ENCODE measurements around the gene MRGPRD. TPM values are rescaled to one million over a fixed set of nuclear protein-coding genes. Genes with fewer than 3 reads are reported as not detected.

The MRGPRD gene
- not detected in 2 replicates for total RNA-seq

DNA sequence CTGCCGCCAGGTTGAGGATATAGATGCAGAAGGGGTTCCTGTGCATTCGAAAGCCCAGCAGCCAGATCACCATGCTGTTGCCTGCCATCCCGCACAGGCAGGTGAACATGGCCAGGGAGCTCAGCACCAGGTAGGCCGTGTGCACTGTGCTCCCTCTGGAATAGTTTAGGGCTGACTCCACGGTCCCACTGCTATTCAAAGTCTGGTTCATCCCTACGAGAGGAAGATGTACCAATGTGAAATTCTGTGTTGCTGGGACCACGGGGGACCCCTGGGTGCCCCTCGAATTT, at the start of gene MRGPRD:
TSS of gene MRGPRD (minus strand) at position 211 of the 290 bp plus-strand sequence. CDS start at position 211, 0 bp downstream.

DNA sequence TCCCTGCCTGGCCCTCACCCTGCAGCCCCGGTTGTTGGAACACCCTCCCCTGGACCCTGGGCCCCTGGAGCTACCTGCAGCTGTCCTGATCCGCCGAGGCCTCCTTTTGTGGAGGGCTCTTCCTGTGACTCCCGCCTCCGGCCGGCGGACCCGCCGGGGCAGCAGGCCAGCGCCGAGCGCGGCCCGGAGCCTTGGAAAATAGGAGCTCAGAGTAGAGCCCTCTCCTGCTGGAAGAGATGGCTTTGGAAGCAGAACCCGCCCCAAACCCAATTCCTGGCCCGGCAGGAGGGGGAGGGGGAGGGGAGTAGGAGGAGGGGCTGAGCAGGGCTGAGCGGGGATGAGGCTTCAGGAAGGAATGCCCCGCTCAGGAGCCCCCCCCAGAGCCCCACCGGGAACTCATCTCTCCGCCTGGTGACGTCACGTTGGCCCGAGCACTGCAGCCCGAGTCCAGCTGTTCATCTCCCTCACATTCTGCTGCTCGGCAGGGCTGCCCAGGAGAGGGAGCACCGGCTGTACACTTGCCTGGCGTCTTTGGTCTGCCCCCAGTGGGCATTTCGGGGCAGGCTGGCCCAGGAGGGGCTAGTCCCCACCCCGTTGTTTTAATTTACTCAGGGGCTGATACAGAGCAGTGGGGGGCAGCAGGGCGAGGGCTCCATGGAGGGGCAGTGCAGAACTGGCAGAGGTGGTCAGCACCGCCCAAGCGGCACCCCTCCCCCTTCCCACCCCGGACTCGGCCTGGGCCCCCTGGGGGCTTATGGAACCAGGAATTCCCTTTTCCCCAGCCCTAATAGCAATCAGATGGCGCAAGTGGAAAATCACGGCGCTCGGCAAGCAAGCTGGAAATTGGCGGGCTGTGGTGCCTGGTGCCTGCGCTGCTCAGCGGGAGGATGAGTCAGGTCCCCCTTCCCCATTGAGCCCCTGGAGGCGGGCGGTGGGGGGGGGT, 32.5 kb upstream of the MRGPRD start, which contains the start of gene MRGPRF:
TSS of gene MRGPRF (minus strand) at position 238 of the 943 bp plus-strand sequence. CDS start 3,345 bp downstream, outside the sequence.

Other genes with a start within 250 kb of the MRGPRD start
- not detected in 2 replicates for gene TESMIN, start 229.5 kb downstream of the MRGPRD start, total RNA-seq
- gene CPT1A, start 139.1 kb downstream of the MRGPRD start, total RNA-seq = 18.1 and 32.5 TPM in 2 replicates
- 45.9 and 47.3 TPM in 2 replicates for gene MRPL21, start 77.2 kb downstream of the MRGPRD start, total RNA-seq
- gene IGHMBP2, start 77.1 kb downstream of the MRGPRD start, total RNA-seq = 6.5 TPM in 2 replicates
- gene MRGPRF, start 32.3 kb upstream of the MRGPRD start, total RNA-seq = 4.9 and 9.4 TPM in 2 replicates
- gene TPCN2, start 67.9 kb upstream of the MRGPRD start, total RNA-seq = 5.4 and 6.0 TPM in 2 replicates
- gene SMIM38, start 174.9 kb upstream of the MRGPRD start, total RNA-seq = not detected in 2 replicates